ENCODE measurements around the gene MRPL19. TPM values are rescaled to one million over a fixed set of nuclear protein-coding genes. Genes with fewer than 3 reads are reported as not detected.

The MRPL19 gene
- total RNA-seq, 1 experiment from 2014 or later, result 65.3 TPM

- intact Hi-C loops (cut with micrococcal nuclease), result no loop called here
- CTCF ChIA-PET, result interaction anchor here (0.6 kb wide), 1 partner anchor 1243 kb away, joined by 3 read pairs; no protein-coding TSS in a partner anchor
- POLR2A ChIA-PET, result no interaction called here
These were observed 52.3 kb downstream of the MRPL19 start for GRCh38 chr2:75698918-75699317.

GRCh38 chr2:75702593-75702992 is 56.0 kb downstream of the MRPL19 start:
- no peaks in the 10 kb centered on the region for H3K27me3 ChIP-seq (ENCODE audit: insufficient read depth, low read length)
- RAD21 ChIA-PET (ENCODE audit: low non-redundant PET in 1 of 2, low total read pairs in 2 of 2, uncharacterized antibody in 2 of 2, unreplicated experiment in 2 of 2), result no interaction called here
- no peak for ATAC-seq
- no peak overlapping the region for H2AFZ ChIP-seq (ENCODE audit: low read depth, low read length, poor library complexity, severe bottlenecking)
- no peaks in the 10 kb centered on the region for H3K9me2 ChIP-seq (ENCODE audit: insufficient read depth)
- CTCF ChIA-PET, result no interaction called here
- H3K36me3 ChIP-seq (ENCODE audit: control insufficient read depth in 1 of 2, insufficient read depth in 2 of 2, low read length in 2 of 2), result peaks cover 21 to 24% of the 10 kb centered on the region in 2 experiments; a peak in 3 of 4 replicates
- H3K4me2 ChIP-seq (ENCODE audit: low read length), result no peak overlapping the region
- peaks cover 0 to 4% of the 10 kb centered on the region in 2 experiments; a peak in 1 of 4 replicates for H3K4me1 ChIP-seq (ENCODE audit: control insufficient read depth in 1 of 2, insufficient read depth in 2 of 2, low read length in 2 of 2)
- intact Hi-C loops (cut with micrococcal nuclease), result no loop called here
- H3K27ac ChIP-seq (ENCODE audit: low read depth, low read length), result no peak overlapping the region
- H3K79me2 ChIP-seq (ENCODE audit: insufficient read depth, low read length), result peaks cover 8% of the 10 kb centered on the region
- DNase-seq (ENCODE audit: low read depth, low spot score), result no peak
- H4K20me1 ChIP-seq (ENCODE audit: insufficient read depth), result no peaks in the 10 kb centered on the region
- H3K9me3 ChIP-seq (ENCODE audit: control insufficient read depth in 1 of 2, insufficient read depth in 1 of 2, low read depth in 1 of 2, low read length in 2 of 2), result no peaks in the 10 kb centered on the region
- TF ChIP-seq YY1 (IDR thresholded peaks at IDR 0.05; ENCODE audit: extremely low read depth, insufficient replicate concordance, low read depth, low read length), result no peak
- POLR2A ChIA-PET, result no interaction called here
- H3K4me3 ChIP-seq (replicated peaks in 1 of 2; ENCODE audit: low read depth in 1 of 2, low read length in 2 of 2), result no peak overlapping the region
- H3K9ac ChIP-seq (ENCODE audit: low read length), result no peak overlapping the region
- BruUV-seq (replicated peaks), result no TSS peak

More at GRCh38 chr2:75698918-75699317, 52.3 kb downstream of the MRPL19 start:
- Histone ChIP-seq H3K9me2 (ENCODE audit: insufficient read depth) (no peaks in the 10 kb centered on the region), H3K27ac (ENCODE audit: low read depth, low read length) (no peak overlapping the region), H3K27me3 (ENCODE audit: insufficient read depth, low read length) (no peaks in the 10 kb centered on the region), H3K9ac (ENCODE audit: low read length) (no peak overlapping the region), H3K36me3 (ENCODE audit: control insufficient read depth in 1 of 2, insufficient read depth in 2 of 2, low read length in 2 of 2) (peaks cover 12 to 28% of the 10 kb centered on the region in 2 experiments; a peak in 3 of 4 replicates), H2AFZ (ENCODE audit: low read depth, low read length, poor library complexity, severe bottlenecking) (no peak overlapping the region), H3K4me2 (ENCODE audit: low read length) (no peak overlapping the region), H3K79me2 (ENCODE audit: insufficient read depth, low read length) (no peaks in the 10 kb centered on the region), H3K4me1 (ENCODE audit: control insufficient read depth in 1 of 2, insufficient read depth in 2 of 2, low read length in 2 of 2) (no peaks in the 10 kb centered on the region), H4K20me1 (ENCODE audit: insufficient read depth) (no peaks in the 10 kb centered on the region), H3K4me3 (replicated peaks in 1 of 2; ENCODE audit: low read depth in 1 of 2, low read length in 2 of 2) (no peak overlapping the region), H3K9me3 (ENCODE audit: control insufficient read depth in 1 of 2, insufficient read depth in 1 of 2, low read depth in 1 of 2, low read length in 2 of 2) (no peaks in the 10 kb centered on the region)
- RAD21 ChIA-PET (ENCODE audit: low non-redundant PET in 1 of 2, low total read pairs in 2 of 2, uncharacterized antibody in 2 of 2, unreplicated experiment in 2 of 2), result no interaction called here
- no peak for ATAC-seq
- no peak for DNase-seq (ENCODE audit: low read depth, low spot score)
- TF ChIP-seq SRF (IDR thresholded peaks at IDR 0.05; ENCODE audit: low read depth) (no peak), ZFX (IDR thresholded peaks at IDR 0.05) (no peak), RAD21 (IDR thresholded peaks at IDR 0.05; ENCODE audit: low read depth) (no peak)
- BruUV-seq (replicated peaks), result no TSS peak

Data from HCT116 (cell line).